ENCODE data around the gene CTSD. TPM values are rescaled to one million over a fixed set of nuclear protein-coding genes. Genes with fewer than 3 reads are reported as not detected.

CTSD gene
- total RNA-seq, 2 experiments from 2014 or later, result 38.8 to 41.5 TPM

GRCh38 chr11:1705126-1706052, 58.3 kb downstream of the CTSD start:
- no peak overlapping the region for H3K27ac Mint-ChIP-seq
- H3K4me1 Mint-ChIP-seq, result peaks cover 26% of the 10 kb centered on the region
- ATAC-seq (peak; percentile 57), DNase-seq (no peak)
- H3K27me3 Mint-ChIP-seq, result no peaks in the 10 kb centered on the region
- H3K4me3 Mint-ChIP-seq, result no peak overlapping the region
- H3K9me3 Mint-ChIP-seq (ENCODE audit: low read depth), result peaks cover 1% of the 10 kb centered on the region
- CTCF ChIA-PET, result interaction anchor here (0.6 to 3.2 kb wide), 6 partner anchors 8 to 128 kb away, joined by 3 to 16 read pairs (median 4); partner anchors contain the start of gene KRTAP5-6
- POLR2A ChIA-PET, result no interaction called here
- H3K36me3 Mint-ChIP-seq (ENCODE audit: low read depth), result no peaks in the 10 kb centered on the region
- intact Hi-C loops (cut with DNase I, micrococcal nuclease), result no loop called here

DNA sequence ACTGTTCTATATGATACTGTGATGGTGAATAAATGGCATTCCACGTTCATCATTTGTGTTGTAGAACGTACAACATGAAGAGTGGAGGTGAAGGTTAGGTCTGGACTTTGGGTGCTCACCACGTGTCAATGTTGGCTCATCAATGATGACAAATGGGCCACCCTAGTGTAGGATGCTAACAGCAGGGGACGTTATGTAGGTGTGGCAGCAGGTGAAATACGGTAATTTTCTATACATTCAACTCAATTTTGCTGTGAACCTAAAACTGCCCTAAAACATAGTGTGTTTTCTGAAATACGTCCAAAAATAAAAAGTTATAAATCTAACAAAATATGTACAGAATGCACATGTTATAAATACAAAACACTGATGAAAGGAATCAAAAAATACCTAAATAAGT, 60.6 kb downstream of the CTSD start:
- H3K36me3 Mint-ChIP-seq (ENCODE audit: low read depth), result no peaks in the 10 kb centered on the region
- ATAC-seq (no peak), DNase-seq (no peak)
- H3K9me3 Mint-ChIP-seq (ENCODE audit: low read depth), result peaks cover 1% of the 10 kb centered on the region
- peaks cover 26% of the 10 kb centered on the region for H3K4me1 Mint-ChIP-seq
- H3K27me3 Mint-ChIP-seq, result no peaks in the 10 kb centered on the region
- H3K4me3 Mint-ChIP-seq, result no peak overlapping the region
- H3K27ac Mint-ChIP-seq, result no peak overlapping the region
- ChIA-PET CTCF (interaction anchor here (1.3 kb wide), 1 partner anchor 9 kb away, joined by 5 read pairs; no protein-coding TSS in a partner anchor), POLR2A (no interaction called here)
- intact Hi-C loops (cut with DNase I, micrococcal nuclease), result no loop called here

Other genes with a start within 250 kb of the CTSD start
- gene DUSP8, start 191.7 kb downstream of the CTSD start, total RNA-seq, result 1 to 10 TPM; 1.3 to 2.8 TPM
- not detected for gene KRTAP5-1, start 178.6 kb downstream of the CTSD start, total RNA-seq
- not detected for gene KRTAP5-2, start 165.6 kb downstream of the CTSD start, total RNA-seq
- gene KRTAP5-3, start 155.5 kb downstream of the CTSD start, total RNA-seq, result not detected
- gene KRTAP5-4, start 141.8 kb downstream of the CTSD start, total RNA-seq, result not detected
- gene KRTAP5-5, start 134.2 kb downstream of the CTSD start, total RNA-seq, result not detected
- gene KRTAP5-6, start 66.7 kb downstream of the CTSD start, total RNA-seq, result not detected
- under 1 TPM in 1 of 2 experiments, not detected in 1; 0.21 TPM for gene IFITM10, start 13.3 kb downstream of the CTSD start, total RNA-seq
- not detected for gene SYT8, start 71.1 kb upstream of the CTSD start, total RNA-seq
- gene TNNI2, start 75.1 kb upstream of the CTSD start, total RNA-seq, result not detected
- 100 to 1,000 TPM; 193 to 227 TPM for gene LSP1, start 89.2 kb upstream of the CTSD start, total RNA-seq
- under 1 TPM; 0.07 to 0.09 TPM for gene PRR33, start 128.0 kb upstream of the CTSD start, total RNA-seq
- 1 to 10 TPM; 2.1 TPM for gene TNNT3, start 155.8 kb upstream of the CTSD start, total RNA-seq
- 100 to 1,000 TPM; 106 to 137 TPM for gene MRPL23, start 183.4 kb upstream of the CTSD start, total RNA-seq
- not detected for gene H19, start 233.9 kb upstream of the CTSD start, total RNA-seq

All from activated CD4-positive, alpha-beta T cell treated with anti-CD3 and anti-CD28 coated beads for 36 hours (primary cell).